Measurements from ENCODE around the gene C1RL.
"Not testable (repeated sequence)": the region's sequence is repeated elsewhere in the genome, so short reads cannot be mapped to it uniquely, and the experiment has no call there.

- not testable (repeated sequence) for TF ChIP-seq CTCF (conservative IDR thresholded peaks at IDR 0.05; ENCODE audit: low read depth, low read length); EZH2 (IDR thresholded peaks at IDR 0.05; ENCODE audit: borderline replicate concordance, low read depth, low read length, poor library complexity, severe bottlenecking)
These were observed 59.0 kb downstream of the C1RL start for GRCh38 chr12:7049973-7050372.

Data from A673 (cell line).